G401 (cell line): ENCODE measurements around the gene TMCC3. TPM values are rescaled to one million over a fixed set of nuclear protein-coding genes. Genes with fewer than 3 reads are reported as not detected.
"Not testable (repeated sequence)": the region's sequence is repeated elsewhere in the genome, so short reads cannot be mapped to it uniquely, and the experiment has no call there.

ENCODE experiments used
- DNase-seq: peaks from one replicate; pipeline ENCODE4 v3.0.0-alpha.2; 2015; ENCODE audit warnings: low spot score
- in situ Hi-C: cut with HindIII; loops from 2 replicates; pipeline ENCODE4 v1.10.0; 2016; ENCODE audit warnings: low sequenced_read_pairs, mixed read lengths
- total RNA-seq: library from RNA; depleted of rRNA; stranded (reverse); fragments of >200 nt; shearing (Covaris generic); gene quantifications from 2 replicates; pipeline ENCODE4 v1.2.3, GENCODE V29; 2014

The TMCC3 gene
- total RNA-seq, 1 experiment from 2014 or later, result 6.5 TPM

DNA sequence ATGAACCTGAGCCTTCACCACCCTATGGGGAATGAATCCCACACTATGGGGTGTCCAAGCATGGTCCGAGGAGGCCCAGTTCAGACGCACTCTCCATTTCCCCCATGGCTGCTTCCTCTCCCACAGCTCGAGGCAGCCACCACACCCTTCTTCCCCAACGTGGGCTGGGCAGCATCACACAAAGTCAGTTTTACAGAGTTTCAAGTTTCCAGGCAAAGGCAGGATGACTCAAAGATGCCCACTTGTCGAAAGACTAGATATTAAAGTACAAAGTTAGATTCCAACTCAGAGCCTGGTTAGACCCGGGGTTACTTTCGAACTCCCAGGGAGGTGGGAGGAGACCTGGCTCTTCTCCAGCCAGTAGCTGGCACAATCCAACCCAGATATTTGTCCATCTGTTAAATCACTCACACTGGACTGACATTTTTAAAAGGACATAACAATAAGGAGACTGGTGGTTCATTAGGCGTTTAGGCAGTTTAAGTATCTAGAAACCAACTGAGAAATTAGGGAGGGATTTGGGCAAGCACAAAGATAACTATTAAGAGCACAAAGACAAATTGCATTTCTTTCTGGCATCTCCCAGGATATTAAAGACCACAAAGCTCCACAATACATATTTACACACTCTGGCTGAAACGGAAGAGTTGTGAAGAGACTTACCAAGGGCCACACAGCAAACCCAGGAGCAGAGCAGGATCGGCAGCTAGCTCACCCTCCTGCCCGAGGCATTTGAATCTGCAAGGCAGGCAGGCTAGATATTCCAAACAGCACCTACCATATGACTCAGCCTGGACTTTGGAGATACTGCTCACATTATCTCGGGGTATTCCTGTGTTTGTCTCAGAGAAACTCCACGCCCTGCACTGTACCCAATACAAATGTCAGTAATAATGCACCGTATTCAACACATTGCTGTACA lies 34.8 kb downstream of the TMCC3 start:
- in situ Hi-C loops, result no loop called here
- DNase-seq, result peak; percentile 15

DNA sequence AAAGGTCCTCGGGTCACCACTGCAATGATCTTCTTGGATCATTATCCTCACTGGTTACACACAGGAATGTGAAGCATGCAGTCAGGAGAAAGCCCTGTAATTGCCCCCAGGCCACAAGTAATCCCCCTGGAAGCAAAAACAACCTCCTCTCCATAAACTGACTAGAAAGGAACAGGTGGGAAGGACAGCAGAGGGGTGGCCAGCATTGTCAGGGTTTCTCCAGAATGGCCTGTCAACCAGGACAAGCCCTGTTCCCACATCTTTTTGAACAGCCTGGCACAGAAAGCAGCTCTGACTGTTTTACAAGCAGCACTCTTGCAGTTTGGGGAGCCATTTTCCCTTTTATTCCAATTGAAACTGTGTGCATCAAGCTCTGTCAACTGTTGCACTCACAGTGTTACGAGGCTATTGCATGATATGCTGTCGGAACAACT lies 36.1 kb downstream of the TMCC3 start:
- DNase-seq, result peak; percentile 52
- in situ Hi-C loops, result no loop called here

DNA sequence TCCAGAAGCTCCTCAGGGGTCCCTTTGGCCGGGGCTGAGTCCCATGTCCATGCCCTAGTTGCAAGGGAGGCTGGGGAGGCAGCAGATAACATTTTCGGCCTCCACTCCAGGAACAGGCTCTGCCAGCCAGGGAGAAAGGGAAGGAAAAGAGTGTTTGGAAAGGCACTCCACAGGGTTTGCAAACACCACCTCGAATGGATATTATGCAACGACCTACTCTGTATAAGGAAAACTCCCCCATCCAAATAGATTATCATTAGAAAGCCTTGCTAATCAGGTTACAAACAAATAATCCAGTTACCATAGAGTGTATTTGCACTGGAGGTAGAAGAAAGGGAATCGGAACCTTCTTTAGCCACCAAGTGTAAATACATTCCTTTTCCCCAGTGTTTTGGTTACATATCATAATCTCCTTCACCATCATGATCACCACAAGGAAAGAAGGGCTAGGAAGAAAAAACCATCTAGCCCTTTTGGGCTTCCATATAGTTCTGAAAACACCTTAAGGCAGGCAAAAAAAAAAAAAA lies 40.4 kb downstream of the TMCC3 start:
- DNase-seq, result no peak
- in situ Hi-C loops, result no loop called here

DNA sequence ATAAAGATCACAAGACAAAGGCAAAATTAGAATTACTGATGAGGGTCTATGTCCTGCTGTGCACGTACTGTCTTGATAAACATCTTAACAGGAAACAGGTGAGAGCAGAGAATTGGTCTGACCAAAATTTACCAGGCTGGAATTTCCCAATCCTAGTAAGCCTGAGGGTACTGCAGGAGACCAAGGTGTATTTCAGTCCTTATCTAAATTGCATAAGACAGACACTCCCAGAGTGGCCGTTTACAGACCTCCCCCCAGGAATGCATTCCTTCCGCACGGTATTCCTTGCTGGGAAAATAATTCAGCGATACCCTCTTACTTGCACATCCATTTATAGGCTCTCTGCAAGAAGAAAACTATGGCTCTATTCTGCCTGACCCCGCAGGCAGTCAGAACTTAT lies 43.5 kb downstream of the TMCC3 start:
- in situ Hi-C loops, DNase-seq: not testable (repeated sequence)

DNA sequence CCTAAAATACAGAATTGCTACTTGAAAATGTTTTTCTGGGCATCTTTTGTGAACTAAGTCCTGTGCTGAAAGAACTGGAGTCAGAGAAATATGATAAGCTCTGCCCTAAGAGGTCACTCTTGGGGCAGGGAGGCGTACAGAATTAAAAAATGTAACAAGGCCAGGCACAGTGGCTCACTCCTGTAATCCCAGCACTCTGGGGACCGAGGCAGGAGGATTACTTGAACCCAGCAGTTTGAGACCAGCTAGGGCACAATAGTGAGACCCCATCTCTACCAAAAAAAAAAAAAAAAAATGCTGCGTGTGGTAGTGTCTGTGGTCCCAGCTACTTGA lies 46.0 kb downstream of the TMCC3 start:
- in situ Hi-C loops, result no loop called here
- no peak for DNase-seq

DNA sequence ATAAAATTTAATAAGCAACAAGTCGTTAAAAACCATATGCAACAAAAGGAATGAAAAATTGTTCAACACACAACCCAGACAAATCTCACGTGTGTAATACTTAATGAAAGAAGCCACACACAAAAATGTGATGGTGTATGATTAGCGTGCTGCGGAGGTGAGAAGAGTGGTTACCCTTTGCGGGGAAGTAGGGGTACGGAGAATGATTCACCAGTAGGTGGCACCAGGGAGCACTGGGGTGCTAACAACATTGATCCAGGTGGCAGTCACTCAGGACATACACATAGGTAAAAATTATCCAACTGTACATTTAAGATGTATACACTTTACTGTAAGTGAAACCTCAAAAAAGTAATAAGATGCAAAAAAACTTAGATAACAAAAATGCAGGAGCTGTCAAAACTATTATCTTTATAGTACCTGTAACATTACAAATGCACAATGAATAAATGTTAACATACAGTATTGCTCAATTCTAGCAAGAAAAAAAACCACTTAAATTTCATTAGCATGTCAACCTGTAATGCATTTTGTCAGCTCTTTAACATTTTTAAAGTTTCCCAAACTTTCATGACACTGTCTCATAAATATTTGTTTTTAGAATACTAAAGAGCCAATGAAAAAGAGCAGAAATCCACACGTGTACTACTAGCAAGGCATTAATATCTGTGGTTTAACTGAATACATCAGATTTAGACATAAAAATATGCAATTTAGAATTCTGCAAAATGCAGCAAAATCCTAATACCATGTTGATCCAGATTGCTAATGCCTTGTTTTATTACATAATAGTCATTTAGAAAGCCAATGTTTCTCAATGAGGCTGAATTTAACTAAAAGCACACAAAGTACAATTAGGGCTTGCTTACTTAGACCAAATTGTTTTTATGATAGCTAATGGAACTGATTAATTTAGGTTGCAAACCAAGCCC lies 46.7 kb downstream of the TMCC3 start:
- in situ Hi-C loops, result no loop called here
- no peak for DNase-seq

DNA sequence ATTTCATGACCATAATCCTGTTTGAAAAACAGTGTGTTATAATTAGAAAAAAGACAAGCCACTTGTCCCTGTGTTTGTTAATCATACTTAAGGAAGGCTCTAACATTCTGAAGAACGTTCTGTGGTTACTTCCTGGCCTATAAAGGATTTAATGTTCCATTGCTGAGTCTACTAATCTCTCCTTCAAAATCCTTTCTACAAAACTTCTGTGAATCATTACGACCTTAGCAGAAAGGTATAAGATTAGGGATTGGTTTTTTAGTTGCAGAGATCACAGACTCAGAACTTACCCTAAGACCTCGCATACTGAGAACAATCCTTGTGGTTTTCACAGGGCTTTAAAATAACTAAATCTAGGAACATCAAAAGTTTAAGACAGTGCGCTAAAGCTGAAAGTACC lies 48.3 kb downstream of the TMCC3 start:
- in situ Hi-C loops, result no loop called here
- no peak for DNase-seq

DNA sequence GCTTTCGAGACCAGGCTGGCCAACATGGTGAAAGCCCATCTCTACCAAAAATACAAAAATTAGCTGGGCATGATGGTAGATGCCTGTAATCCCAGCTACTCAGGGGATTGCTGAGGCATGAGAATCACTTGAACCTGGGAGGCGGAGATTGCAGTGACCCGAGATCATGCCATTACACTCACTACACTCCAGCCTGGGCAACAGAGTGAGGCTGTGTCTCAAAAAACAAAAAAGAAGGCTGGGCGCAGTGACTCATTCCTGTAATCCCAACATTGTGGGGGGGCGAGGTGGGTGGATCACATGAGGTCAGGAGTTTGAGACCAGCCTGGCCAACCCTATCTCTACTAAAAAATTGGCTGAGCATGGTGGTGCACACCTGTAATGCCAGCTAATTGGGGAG lies 49.0 kb downstream of the TMCC3 start:
- not testable (repeated sequence) for DNase-seq

DNA sequence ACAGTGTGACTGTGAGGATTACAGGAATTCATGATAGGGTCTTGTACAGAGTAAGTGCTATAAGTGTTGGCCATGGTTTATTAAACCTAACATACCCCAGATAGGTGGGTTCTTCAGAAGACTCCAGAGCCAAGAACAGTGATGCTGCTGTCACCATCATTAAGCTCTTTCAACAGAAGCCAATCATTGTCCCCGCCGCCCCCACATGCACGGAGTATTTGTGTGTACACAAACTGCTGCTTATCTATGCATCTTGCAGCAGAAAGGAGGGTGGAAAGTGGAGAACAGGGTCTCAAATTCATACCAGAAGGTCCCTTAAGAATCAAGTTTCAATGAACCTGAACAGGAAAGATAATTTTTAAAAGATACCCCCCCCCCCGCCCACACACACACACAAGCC lies 51.2 kb downstream of the TMCC3 start:
- DNase-seq, result no peak
- in situ Hi-C loops, result no loop called here

More for the DNA sequence above, 49.0 kb downstream of the TMCC3 start:
- in situ Hi-C loops, result not testable (repeated sequence)

DNA sequence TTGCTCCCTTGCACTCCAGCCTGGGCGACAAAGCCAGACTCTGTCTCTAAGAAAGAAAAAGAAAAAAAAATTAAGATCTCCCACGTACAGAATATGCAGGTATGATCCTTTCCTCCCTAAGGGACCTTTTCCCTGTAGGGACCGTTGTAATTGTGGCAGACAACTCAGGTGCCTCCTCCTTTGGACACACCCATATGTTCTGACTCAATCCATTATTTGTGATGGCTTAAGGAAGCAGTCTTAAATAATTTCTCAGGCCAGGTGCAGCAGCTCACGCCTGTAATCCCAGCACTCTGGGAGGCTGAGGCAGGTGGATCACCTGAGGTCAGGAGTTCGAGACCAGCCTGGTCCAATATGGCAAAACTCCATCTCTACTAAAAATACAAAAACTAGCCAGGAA lies 53.1 kb downstream of the TMCC3 start:
- in situ Hi-C loops, result no loop called here
- no peak for DNase-seq

DNA sequence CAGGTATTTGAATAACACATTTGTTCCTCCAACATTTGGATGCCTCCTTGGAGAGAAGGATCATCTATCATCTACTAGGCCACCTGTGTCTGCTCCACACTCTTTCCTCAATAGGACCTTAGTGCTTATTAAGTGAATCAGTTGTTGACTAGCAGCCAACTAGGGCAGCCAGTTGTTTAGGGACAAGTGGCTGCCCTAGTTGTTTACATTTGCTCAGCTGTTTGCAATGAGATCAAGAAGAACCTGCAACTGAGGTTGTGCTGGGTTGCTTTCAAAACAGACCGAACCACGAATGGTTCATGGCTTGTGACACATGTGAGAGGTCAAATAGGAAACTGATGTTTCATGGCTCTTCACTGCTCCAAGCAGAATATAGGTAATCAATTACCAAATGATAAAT lies 53.8 kb downstream of the TMCC3 start:
- in situ Hi-C loops, result no loop called here

DNA sequence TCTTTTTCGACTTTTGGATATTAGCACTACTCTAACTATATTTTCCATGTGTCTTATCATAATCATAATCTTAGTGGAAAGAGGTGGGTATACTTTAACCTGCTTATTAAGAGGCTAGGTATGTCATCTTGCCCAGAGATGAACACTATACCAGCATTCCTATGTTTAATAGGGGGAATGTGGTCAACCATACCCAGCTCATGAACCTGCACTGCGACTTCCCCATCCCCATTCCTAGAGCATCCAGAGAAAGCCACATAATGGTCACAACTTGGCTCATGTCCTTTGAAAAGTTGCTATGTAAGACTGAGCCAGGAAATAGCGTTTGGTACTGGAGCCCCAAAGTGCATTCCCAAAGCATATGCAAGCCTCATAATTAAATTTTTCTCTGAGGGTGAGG lies 55.2 kb downstream of the TMCC3 start:
- in situ Hi-C loops, result no loop called here
- no peak for DNase-seq

More for the DNA sequence above, 53.8 kb downstream of the TMCC3 start:
- no peak for DNase-seq

DNA sequence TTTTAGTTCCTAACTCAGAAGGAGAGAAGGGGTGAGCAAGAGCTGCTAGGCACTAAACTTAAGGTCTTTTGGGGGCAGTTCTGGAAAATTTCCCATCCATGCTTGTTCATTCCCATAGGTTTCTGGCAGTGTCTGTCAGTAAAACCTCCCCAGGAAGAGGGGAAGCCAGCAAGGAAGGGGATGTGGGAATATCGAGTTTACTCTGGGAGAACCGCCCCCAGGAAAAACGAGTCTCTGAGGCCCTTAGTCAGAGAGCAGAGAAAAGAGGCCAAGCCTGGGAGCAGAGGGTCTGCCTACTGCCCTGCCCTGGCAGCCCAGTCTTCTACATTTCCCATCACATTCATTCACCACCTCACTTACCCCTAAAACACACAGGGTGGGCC lies 55.9 kb downstream of the TMCC3 start:
- in situ Hi-C loops, result no loop called here
- no peak for DNase-seq

DNA sequence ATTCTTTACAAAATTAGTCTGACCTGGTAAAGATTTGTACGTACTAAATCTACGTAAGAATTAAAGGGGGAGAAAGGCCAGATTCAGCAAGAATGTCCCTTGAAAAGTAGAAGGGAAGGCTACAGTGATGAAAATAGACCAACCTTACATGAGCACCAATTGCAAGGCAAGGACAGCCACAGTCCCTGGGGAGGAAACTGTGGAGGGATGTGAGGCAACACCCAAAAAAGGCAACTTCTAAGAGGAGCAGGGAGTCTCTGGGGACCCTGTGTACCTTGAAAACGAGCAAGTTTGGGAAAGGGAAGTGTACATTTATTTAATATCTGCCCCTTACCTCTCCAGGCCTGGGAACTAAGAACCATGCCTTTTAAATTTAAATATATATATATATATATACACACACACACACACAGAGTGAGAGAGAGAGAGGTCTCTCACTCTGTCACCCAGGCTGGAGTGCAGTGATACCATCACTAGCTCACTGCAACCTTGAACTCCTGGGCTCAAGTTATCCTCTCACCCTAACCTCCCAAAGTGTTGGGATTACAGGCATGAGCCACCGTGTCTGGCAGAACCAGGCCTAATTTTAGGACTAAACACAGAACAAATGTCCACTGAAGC lies 56.4 kb downstream of the TMCC3 start:
- DNase-seq, result no peak
- in situ Hi-C loops, result no loop called here

DNA sequence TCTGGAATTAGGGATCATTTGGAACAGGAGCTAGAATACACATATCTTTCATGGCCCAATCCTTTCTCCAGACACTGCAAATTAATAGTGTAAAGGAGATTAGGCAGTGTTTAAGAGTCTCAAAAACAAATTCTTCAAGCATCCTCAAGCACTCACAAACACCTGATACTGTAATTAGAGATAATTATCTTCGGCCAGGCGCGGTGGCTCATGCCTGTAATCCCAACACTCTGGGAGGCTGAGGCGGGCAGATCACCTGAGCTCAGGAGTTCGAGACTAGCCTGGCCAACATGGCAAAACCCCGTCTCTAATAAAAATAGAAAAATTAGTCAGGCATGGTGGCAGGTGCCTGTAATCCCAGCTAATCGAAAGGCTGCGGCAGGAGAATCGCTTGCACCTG lies 57.6 kb downstream of the TMCC3 start:
- in situ Hi-C loops, result not testable (repeated sequence)

DNA sequence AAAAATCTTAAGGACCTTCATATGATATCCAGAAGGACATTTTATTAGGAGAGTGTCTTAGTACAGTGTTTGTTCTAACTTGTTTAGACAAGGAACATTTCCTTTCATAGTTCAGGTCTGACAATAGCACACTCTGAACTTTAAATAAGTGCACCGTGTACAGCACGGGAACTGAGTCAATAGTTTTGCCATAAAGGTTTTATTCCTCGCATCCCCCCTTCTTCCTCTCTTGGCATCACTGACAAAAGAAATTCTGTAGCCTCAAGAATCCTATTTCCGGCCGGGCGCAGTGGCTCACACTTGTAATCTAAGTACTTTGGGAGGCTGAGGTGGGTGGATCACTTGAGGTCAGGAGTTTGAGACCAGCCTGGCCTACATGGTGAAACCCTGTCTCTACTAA lies 58.3 kb downstream of the TMCC3 start:
- no peak for DNase-seq
- in situ Hi-C loops, result no loop called here

More for the DNA sequence above, 57.6 kb downstream of the TMCC3 start:
- not testable (repeated sequence) for DNase-seq

DNA sequence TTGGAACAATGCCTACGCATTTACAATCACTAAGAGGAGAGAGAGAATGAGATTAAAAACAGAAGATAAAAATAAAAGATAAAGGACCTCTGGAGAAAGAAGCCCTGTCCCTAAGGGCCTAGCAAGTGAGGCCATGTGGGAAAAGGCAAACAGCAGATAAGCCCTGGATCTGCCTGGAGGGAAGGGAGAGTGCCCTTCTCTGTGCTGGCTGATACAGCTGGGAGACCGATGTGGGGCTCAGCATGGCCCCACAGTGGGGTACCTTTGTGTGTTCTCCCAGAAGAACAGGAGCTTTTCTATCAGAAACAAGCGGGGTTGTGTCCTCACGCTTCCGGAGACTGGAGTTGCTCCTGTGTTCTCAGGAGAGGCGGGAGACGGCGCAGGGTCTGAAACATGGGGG lies 59.9 kb downstream of the TMCC3 start:
- DNase-seq, result no peak
- in situ Hi-C loops, result no loop called here

DNA sequence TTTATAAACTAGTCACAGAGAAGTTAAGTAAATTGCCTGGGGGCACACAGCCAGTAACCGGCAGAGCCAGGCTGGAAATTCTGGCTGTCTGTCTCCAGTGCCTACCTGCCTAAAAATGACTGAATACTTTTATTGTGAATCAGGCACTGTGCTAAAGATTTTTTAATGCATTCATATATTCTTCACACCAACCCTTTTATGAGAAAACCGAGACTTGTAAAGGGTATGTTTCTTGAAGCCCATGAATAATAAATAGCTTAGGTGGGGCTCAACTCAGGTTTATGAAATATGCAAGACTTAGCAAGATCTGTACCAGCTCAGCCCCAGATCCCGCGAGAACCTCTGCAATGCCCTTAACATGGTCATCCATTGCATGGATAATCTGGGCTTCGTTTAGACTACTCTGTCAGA lies 60.8 kb downstream of the TMCC3 start:
- in situ Hi-C loops, result no loop called here
- DNase-seq, result no peak

DNA sequence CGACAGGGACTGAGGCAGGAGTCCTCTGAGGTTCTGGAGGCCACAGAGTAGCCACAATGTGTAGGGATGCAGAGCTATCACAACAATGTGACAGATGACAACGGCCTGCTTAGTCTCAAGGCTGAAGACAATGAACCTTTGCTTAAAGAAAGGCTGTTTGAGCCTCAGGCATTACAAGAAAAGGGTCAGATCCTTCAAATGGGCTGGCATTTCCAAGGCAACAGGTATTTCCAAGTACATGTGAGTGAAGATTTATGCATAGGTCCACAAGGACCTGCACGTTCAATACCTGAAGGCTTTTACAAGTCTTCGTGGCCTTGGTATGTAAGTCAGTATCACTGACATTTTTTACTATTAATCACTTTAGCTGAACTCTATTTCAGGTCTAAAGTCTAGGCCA lies 62.0 kb downstream of the TMCC3 start:
- in situ Hi-C loops, result no loop called here
- no peak for DNase-seq
